ENCODE results near the gene NRP1.

NRP1 gene

GRCh38 chr10:33238643-33239042 is 95.8 kb downstream of the NRP1 start:
- no peak overlapping the region for H3K4me2 ChIP-seq (ENCODE audit: low read length)
- H3K9me2 ChIP-seq (replicated peaks; ENCODE audit: control insufficient read depth, low read length) = no peaks in the 10 kb centered on the region
- no peaks in the 10 kb centered on the region for H4K20me1 ChIP-seq (ENCODE audit: control insufficient read depth, insufficient read depth, low read depth, low read length)
- H3K79me2 ChIP-seq (ENCODE audit: control insufficient read depth, low read length) = no peaks in the 10 kb centered on the region
- H3K27me3 ChIP-seq (ENCODE audit: control insufficient read depth, low read length) = no peaks in the 10 kb centered on the region
- H3F3A ChIP-seq (ENCODE audit: control insufficient read depth, insufficient read depth) = no peaks in the 10 kb centered on the region
- no peaks in the 10 kb centered on the region for H3K36me3 ChIP-seq (ENCODE audit: control insufficient read depth, low read length)
- no peaks in the 10 kb centered on the region for H3K9me3 ChIP-seq (ENCODE audit: control insufficient read depth, insufficient read depth, low read length)
- H3K4me3 ChIP-seq (ENCODE audit: low read length) = no peak overlapping the region
- H3K4me1 ChIP-seq (ENCODE audit: control insufficient read depth, low read length) = no peaks in the 10 kb centered on the region
- TF ChIP-seq EZH2phosphoT487 (IDR thresholded peaks at IDR 0.05; ENCODE audit: borderline replicate concordance, low read length) = no peak
- TF ChIP-seq CTCF (IDR thresholded peaks at IDR 0.05; ENCODE audit: low read depth, low read length, poor library complexity, severe bottlenecking) = no peak
- no peak overlapping the region for H3K27ac ChIP-seq (ENCODE audit: low read depth, low read length)

- Histone ChIP-seq H3K4me2 (ENCODE audit: low read length) (no peak overlapping the region), H3K4me3 (ENCODE audit: low read length) (no peak overlapping the region), H3K9me2 (replicated peaks; ENCODE audit: control insufficient read depth, low read length) (no peaks in the 10 kb centered on the region), H3F3A (ENCODE audit: control insufficient read depth, insufficient read depth) (no peaks in the 10 kb centered on the region), H3K79me2 (ENCODE audit: control insufficient read depth, low read length) (no peaks in the 10 kb centered on the region), H3K4me1 (ENCODE audit: control insufficient read depth, low read length) (no peaks in the 10 kb centered on the region), H3K9me3 (ENCODE audit: control insufficient read depth, insufficient read depth, low read length) (no peaks in the 10 kb centered on the region), H4K20me1 (ENCODE audit: control insufficient read depth, insufficient read depth, low read depth, low read length) (no peaks in the 10 kb centered on the region), H3K27me3 (ENCODE audit: control insufficient read depth, low read length) (no peaks in the 10 kb centered on the region), H3K27ac (ENCODE audit: low read depth, low read length) (no peak overlapping the region), H3K36me3 (ENCODE audit: control insufficient read depth, low read length) (no peaks in the 10 kb centered on the region)
- no peak for TF ChIP-seq EZH2phosphoT487 (IDR thresholded peaks at IDR 0.05; ENCODE audit: borderline replicate concordance, low read length)
- TF ChIP-seq CTCF (IDR thresholded peaks at IDR 0.05; ENCODE audit: low read depth, low read length, poor library complexity, severe bottlenecking) = no peak
Measured at GRCh38 chr10:33237736-33238624, 96.5 kb downstream of the NRP1 start.

GRCh38 chr10:33236916-33237315 is 97.6 kb downstream of the NRP1 start:
- H3K4me1 ChIP-seq (ENCODE audit: control insufficient read depth, low read length) = no peaks in the 10 kb centered on the region
- TF ChIP-seq EZH2phosphoT487 (IDR thresholded peaks at IDR 0.05; ENCODE audit: borderline replicate concordance, low read length) (no peak), CTCF (IDR thresholded peaks at IDR 0.05; ENCODE audit: low read depth, low read length, poor library complexity, severe bottlenecking) (no peak)
- H3K9me2 ChIP-seq (replicated peaks; ENCODE audit: control insufficient read depth, low read length) = no peaks in the 10 kb centered on the region
- no peak overlapping the region for H3K4me3 ChIP-seq (ENCODE audit: low read length)
- no peaks in the 10 kb centered on the region for H3F3A ChIP-seq (ENCODE audit: control insufficient read depth, insufficient read depth)
- H3K4me2 ChIP-seq (ENCODE audit: low read length) = no peak overlapping the region
- H3K27me3 ChIP-seq (ENCODE audit: control insufficient read depth, low read length) = no peaks in the 10 kb centered on the region
- H3K27ac ChIP-seq (ENCODE audit: low read depth, low read length) = no peak overlapping the region
- no peaks in the 10 kb centered on the region for H3K79me2 ChIP-seq (ENCODE audit: control insufficient read depth, low read length)
- H4K20me1 ChIP-seq (ENCODE audit: control insufficient read depth, insufficient read depth, low read depth, low read length) = no peaks in the 10 kb centered on the region
- H3K9me3 ChIP-seq (ENCODE audit: control insufficient read depth, insufficient read depth, low read length) = no peaks in the 10 kb centered on the region
- no peaks in the 10 kb centered on the region for H3K36me3 ChIP-seq (ENCODE audit: control insufficient read depth, low read length)
